ENCODE data around the gene WNT1. TPM values are rescaled to one million over a fixed set of nuclear protein-coding genes. Genes with fewer than 3 reads are reported as not detected.

Gene WNT1
- total RNA-seq, 4 donors from 2014 or later = not detected

DNA sequence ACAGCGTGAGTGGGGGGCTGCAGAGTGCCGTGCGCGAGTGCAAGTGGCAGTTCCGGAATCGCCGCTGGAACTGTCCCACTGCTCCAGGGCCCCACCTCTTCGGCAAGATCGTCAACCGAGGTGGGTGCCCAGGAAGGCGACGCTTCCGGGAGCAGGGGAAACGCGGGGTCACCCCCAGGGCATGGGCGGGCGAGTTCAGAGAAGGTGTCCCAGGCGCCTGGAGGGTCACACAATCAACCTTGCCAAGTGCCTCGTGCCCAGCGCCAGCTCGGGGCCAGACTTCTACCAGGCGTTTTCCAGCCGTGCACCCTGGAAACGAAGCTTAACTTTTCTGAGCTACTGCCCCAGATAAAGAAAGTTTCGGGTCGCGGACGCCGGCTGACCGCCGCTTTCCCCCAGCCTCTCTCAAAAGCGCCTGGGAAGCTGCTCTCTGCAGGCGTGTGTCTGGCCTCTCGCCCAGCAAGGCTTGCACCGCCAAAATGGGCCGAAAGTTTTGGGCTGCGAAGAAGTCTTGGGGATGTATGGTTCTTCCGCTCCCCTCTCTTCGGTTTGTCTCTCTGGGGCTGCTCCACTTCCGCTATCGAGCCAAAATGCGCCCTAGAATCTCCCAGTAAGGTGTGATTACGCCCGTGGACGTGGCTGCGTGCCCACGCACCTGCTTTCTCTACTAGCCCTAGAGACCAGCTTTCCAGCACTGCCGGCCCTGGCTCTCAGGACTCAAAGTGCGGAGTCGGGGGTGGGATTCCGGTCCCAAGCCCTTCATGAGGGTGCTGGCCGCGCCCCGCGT lies 1.7 kb downstream of the WNT1 start:
- TF ChIP-seq, protein P1, sequence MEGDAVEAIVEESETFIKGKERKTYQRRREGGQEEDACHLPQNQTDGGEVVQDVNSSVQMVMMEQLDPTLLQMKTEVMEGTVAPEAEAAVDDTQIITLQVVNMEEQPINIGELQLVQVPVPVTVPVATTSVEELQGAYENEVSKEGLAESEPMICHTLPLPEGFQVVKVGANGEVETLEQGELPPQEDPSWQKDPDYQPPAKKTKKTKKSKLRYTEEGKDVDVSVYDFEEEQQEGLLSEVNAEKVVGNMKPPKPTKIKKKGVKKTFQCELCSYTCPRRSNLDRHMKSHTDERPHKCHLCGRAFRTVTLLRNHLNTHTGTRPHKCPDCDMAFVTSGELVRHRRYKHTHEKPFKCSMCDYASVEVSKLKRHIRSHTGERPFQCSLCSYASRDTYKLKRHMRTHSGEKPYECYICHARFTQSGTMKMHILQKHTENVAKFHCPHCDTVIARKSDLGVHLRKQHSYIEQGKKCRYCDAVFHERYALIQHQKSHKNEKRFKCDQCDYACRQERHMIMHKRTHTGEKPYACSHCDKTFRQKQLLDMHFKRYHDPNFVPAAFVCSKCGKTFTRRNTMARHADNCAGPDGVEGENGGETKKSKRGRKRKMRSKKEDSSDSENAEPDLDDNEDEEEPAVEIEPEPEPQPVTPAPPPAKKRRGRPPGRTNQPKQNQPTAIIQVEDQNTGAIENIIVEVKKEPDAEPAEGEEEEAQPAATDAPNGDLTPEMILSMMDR (IDR thresholded peaks at IDR 0.05 in 4 of 5, conservative IDR thresholded peaks at IDR 0.05 in 1 of 5) = no peak
- TF ChIP-seq POLR2A (IDR thresholded peaks at IDR 0.05) = no peak
- ATAC-seq (peak in 1 of 2 donors; percentile 21), DNase-seq (no peak)
- in situ Hi-C loops (cut with MboI; ENCODE audit: low sequenced_read_pairs in 4 of 4) (loop anchor here in 1 of 4 donors (25.0 kb wide), 1 partner anchor 117 kb away; the partner anchor contains the start of genes DDX23 and RND1), intact Hi-C loops (cut with DNase I; ENCODE audit: low total_unique reads) (no loop called here)
- Histone ChIP-seq H3K4me3 (peak overlapping the region; percentile 37 to 60 (median 48)), H3K27ac (no peak overlapping the region), H3K27me3 (peaks cover 76 to 82% (median 82%) of the 10 kb centered on the region in 3 donors), H3K9me3 (no peaks in the 10 kb centered on the region), H3K36me3 (no peaks in the 10 kb centered on the region), H3K4me1 (peaks cover 30 to 33% of the 10 kb centered on the region in 2 donors)

DNA sequence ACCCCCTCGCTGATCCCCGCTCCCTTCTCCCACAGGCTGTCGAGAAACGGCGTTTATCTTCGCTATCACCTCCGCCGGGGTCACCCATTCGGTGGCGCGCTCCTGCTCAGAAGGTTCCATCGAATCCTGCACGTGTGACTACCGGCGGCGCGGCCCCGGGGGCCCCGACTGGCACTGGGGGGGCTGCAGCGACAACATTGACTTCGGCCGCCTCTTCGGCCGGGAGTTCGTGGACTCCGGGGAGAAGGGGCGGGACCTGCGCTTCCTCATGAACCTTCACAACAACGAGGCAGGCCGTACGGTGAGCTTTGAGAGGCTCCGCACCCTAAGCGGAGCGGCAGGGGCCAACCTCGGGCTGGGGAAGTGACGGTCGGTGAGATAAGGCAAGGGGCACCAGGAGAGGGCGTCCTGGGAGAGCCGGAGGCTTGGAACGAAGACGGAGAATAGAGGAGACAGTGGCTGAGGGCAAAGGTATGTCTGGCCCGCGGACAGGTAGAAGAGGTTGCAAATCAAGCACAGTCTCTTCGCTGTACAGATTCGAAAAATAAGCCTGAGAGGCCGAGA lies 2.3 kb downstream of the WNT1 start:
- in situ Hi-C loops (cut with MboI; ENCODE audit: low sequenced_read_pairs in 4 of 4) = loop anchor here in 1 of 4 donors (25.0 kb wide), 1 partner anchor 118 kb away; the partner anchor contains the start of genes DDX23 and RND1
- TF ChIP-seq, protein P1 (IDR thresholded peaks at IDR 0.05 in 4 of 5, conservative IDR thresholded peaks at IDR 0.05 in 1 of 5) = no peak
- no peak for TF ChIP-seq POLR2A (IDR thresholded peaks at IDR 0.05)
- H3K27me3 ChIP-seq = peaks cover 71 to 77% (median 76%) of the 10 kb centered on the region in 3 donors
- H3K27ac ChIP-seq = no peak overlapping the region
- peak overlapping the region; percentile 37 to 60 (median 48) for H3K4me3 ChIP-seq
- peak; percentile 31 to 35 for ATAC-seq
- peaks cover 33 to 39% of the 10 kb centered on the region in 2 donors for H3K4me1 ChIP-seq
- intact Hi-C loops (cut with DNase I; ENCODE audit: low total_unique reads) = no loop called here
- no peaks in the 10 kb centered on the region for H3K9me3 ChIP-seq
- no peak for DNase-seq
- H3K36me3 ChIP-seq = no peaks in the 10 kb centered on the region

DNA sequence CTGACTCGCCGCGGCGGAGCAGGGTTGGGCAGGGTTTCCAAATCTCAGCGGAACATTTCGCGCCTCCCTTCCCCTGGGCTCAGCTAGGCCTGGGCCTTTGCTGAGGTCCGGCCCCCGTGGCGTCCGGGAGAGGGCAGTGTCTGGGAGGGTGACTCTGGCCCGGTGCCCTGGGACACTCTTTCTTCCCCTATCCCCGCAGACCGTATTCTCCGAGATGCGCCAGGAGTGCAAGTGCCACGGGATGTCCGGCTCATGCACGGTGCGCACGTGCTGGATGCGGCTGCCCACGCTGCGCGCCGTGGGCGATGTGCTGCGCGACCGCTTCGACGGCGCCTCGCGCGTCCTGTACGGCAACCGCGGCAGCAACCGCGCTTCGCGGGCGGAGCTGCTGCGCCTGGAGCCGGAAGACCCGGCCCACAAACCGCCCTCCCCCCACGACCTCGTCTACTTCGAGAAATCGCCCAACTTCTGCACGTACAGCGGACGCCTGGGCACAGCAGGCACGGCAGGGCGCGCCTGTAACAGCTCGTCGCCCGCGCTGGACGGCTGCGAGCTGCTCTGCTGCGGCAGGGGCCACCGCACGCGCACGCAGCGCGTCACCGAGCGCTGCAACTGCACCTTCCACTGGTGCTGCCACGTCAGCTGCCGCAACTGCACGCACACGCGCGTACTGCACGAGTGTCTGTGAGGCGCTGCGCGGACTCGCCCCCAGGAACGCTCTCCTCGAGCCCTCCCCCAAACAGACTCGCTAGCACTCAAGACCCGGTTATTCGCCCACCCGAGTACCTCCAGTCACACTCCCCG lies 3.0 kb downstream of the WNT1 start:
- no peaks in the 10 kb centered on the region for H3K36me3 ChIP-seq
- no peak for ATAC-seq
- H3K27me3 ChIP-seq = peaks cover 66 to 71% (median 71%) of the 10 kb centered on the region in 3 donors
- no peak for DNase-seq
- intact Hi-C loops (cut with DNase I; ENCODE audit: low total_unique reads) = no loop called here
- TF ChIP-seq, protein P1 (IDR thresholded peaks at IDR 0.05 in 4 of 5, conservative IDR thresholded peaks at IDR 0.05 in 1 of 5) = no peak
- no peak for TF ChIP-seq POLR2A (IDR thresholded peaks at IDR 0.05)
- no peak overlapping the region for H3K27ac ChIP-seq
- H3K4me3 ChIP-seq = peak overlapping the region; percentile 37 to 60 (median 48)
- in situ Hi-C loops (cut with MboI; ENCODE audit: low sequenced_read_pairs in 4 of 4) = loop anchor here in 1 of 4 donors (25.0 kb wide), 1 partner anchor 119 kb away; the partner anchor contains the start of genes DDX23 and RND1
- peaks cover 39 to 42% of the 10 kb centered on the region in 2 donors for H3K4me1 ChIP-seq
- H3K9me3 ChIP-seq = no peaks in the 10 kb centered on the region

DNA sequence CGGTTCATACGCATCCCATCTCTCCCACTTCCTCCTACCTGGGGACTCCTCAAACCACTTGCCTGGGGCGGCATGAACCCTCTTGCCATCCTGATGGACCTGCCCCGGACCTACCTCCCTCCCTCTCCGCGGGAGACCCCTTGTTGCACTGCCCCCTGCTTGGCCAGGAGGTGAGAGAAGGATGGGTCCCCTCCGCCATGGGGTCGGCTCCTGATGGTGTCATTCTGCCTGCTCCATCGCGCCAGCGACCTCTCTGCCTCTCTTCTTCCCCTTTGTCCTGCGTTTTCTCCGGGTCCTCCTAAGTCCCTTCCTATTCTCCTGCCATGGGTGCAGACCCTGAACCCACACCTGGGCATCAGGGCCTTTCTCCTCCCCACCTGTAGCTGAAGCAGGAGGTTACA lies 3.6 kb downstream of the WNT1 start:
- Histone ChIP-seq H3K27ac (no peak overlapping the region), H3K27me3 (peaks cover 60 to 66% (median 65%) of the 10 kb centered on the region in 3 donors), H3K4me1 (peaks cover 39 to 42% of the 10 kb centered on the region in 2 donors), H3K4me3 (no peak overlapping the region), H3K36me3 (no peaks in the 10 kb centered on the region), H3K9me3 (no peaks in the 10 kb centered on the region)
- intact Hi-C loops (cut with DNase I; ENCODE audit: low total_unique reads) (no loop called here), in situ Hi-C loops (cut with MboI; ENCODE audit: low sequenced_read_pairs in 4 of 4) (loop anchor here in 1 of 4 donors (25.0 kb wide), 1 partner anchor 119 kb away; the partner anchor contains the start of genes DDX23 and RND1)
- DNase-seq = no peak
- ATAC-seq = no peak
- no peak for TF ChIP-seq POLR2A (IDR thresholded peaks at IDR 0.05)
- TF ChIP-seq, protein P1 (IDR thresholded peaks at IDR 0.05 in 4 of 5, conservative IDR thresholded peaks at IDR 0.05 in 1 of 5) = no peak
